GM23338 (cell line): ENCODE data around the gene TOR1AIP2. TPM values are rescaled to one million over a fixed set of nuclear protein-coding genes. Genes with fewer than 3 reads are reported as not detected.

Experiments
- CTCF ChIP-seq, 2 experiments: fragments of 200-600 bp in 1 of 2; sonication (generic) in 1 of 2; conservative IDR thresholded peaks; 2 replicates each; pipeline versions ENCODE4 v1.5.1 to v1.6.1; 2016 to 2017; ENCODE audit warnings: antibody characterized with exemption in 2 of 2, low read depth in 2 of 2, mild to moderate bottlenecking in 2 of 2, moderate library complexity in 1 of 2
- EZH2 ChIP-seq: fragments of 200-600 bp; sonication (generic); IDR thresholded peaks from one replicate; pipeline ENCODE4 v1.8.0; 2017; ENCODE audit warnings: antibody characterized with exemption, mild to moderate bottlenecking, low read depth; ENCODE audit not compliant: unreplicated experiment
- ZNF331 ChIP-seq: fragments of 250-450 bp; sonication (Bioruptor Pico); IDR thresholded peaks from 2 replicates; pipeline ENCODE4 v1.5.0; 2020; ENCODE audit warnings: low read depth, mild to moderate bottlenecking, moderate library complexity
- polyA plus RNA-seq: library from polyadenylated mRNA; unstranded; fragments of >200 nt; fragmentation: Nextera tagmentation; extraction: Ambion mirVana; gene quantifications from 2 replicates; pipeline ENCODE4 v1.2.1, GENCODE V29; 2016
- total RNA-seq: library from RNA; depleted of rRNA; stranded (reverse); fragments of >200 nt; shearing (Covaris generic); gene quantifications from 2 replicates; pipeline ENCODE4 v1.2.3, GENCODE V29; 2014
- TF ChIP-seq, protein P1 (sequence below): fragments of 250-450 bp; sonication (Bioruptor Pico); IDR thresholded peaks from 2 replicates; pipeline ENCODE4 v1.5.0; 2020; ENCODE audit warnings: mild to moderate bottlenecking, moderate library complexity
- TF ChIP-seq, protein P2 (sequence below): IDR thresholded peaks from 2 replicates; pipeline ENCODE4 v1.6.1; 2016; ENCODE audit warnings: antibody characterized with exemption
- TF ChIP-seq, protein P3 (sequence below): IDR thresholded peaks from one replicate; pipeline ENCODE4 v1.6.1; 2018; ENCODE audit warnings: antibody characterized with exemption; ENCODE audit not compliant: unreplicated experiment

TOR1AIP2 gene
- total and polyA plus RNA-seq, 2 experiments from 2014 or later, result 21.1 to 81.3 TPM

- TF ChIP-seq, protein P1, sequence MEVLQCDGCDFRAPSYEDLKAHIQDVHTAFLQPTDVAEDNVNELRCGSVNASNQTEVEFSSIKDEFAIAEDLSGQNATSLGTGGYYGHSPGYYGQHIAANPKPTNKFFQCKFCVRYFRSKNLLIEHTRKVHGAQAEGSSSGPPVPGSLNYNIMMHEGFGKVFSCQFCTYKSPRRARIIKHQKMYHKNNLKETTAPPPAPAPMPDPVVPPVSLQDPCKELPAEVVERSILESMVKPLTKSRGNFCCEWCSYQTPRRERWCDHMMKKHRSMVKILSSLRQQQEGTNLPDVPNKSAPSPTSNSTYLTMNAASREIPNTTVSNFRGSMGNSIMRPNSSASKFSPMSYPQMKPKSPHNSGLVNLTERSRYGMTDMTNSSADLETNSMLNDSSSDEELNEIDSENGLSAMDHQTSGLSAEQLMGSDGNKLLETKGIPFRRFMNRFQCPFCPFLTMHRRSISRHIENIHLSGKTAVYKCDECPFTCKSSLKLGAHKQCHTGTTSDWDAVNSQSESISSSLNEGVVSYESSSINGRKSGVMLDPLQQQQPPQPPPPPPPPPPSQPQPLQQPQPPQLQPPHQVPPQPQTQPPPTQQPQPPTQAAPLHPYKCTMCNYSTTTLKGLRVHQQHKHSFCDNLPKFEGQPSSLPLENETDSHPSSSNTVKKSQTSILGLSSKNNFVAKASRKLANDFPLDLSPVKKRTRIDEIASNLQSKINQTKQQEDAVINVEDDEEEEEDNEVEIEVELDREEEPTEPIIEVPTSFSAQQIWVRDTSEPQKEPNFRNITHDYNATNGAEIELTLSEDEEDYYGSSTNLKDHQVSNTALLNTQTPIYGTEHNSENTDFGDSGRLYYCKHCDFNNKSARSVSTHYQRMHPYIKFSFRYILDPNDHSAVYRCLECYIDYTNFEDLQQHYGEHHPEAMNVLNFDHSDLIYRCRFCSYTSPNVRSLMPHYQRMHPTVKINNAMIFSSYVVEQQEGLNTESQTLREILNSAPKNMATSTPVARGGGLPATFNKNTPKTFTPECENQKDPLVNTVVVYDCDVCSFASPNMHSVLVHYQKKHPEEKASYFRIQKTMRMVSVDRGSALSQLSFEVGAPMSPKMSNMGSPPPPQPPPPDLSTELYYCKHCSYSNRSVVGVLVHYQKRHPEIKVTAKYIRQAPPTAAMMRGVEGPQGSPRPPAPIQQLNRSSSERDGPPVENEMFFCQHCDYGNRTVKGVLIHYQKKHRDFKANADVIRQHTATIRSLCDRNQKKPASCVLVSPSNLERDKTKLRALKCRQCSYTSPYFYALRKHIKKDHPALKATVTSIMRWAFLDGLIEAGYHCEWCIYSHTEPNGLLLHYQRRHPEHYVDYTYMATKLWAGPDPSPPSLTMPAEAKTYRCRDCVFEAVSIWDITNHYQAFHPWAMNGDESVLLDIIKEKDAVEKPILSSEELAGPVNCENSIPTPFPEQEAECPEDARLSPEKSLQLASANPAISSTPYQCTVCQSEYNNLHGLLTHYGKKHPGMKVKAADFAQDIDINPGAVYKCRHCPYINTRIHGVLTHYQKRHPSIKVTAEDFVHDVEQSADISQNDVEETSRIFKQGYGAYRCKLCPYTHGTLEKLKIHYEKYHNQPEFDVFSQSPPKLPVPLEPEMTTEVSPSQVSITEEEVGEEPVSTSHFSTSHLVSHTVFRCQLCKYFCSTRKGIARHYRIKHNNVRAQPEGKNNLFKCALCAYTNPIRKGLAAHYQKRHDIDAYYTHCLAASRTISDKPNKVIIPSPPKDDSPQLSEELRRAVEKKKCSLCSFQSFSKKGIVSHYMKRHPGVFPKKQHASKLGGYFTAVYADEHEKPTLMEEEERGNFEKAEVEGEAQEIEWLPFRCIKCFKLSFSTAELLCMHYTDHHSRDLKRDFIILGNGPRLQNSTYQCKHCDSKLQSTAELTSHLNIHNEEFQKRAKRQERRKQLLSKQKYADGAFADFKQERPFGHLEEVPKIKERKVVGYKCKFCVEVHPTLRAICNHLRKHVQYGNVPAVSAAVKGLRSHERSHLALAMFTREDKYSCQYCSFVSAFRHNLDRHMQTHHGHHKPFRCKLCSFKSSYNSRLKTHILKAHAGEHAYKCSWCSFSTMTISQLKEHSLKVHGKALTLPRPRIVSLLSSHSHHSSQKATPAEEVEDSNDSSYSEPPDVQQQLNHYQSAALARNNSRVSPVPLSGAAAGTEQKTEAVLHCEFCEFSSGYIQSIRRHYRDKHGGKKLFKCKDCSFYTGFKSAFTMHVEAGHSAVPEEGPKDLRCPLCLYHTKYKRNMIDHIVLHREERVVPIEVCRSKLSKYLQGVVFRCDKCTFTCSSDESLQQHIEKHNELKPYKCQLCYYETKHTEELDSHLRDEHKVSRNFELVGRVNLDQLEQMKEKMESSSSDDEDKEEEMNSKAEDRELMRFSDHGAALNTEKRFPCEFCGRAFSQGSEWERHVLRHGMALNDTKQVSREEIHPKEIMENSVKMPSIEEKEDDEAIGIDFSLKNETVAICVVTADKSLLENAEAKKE, result no peak
- TF ChIP-seq, protein P2, sequence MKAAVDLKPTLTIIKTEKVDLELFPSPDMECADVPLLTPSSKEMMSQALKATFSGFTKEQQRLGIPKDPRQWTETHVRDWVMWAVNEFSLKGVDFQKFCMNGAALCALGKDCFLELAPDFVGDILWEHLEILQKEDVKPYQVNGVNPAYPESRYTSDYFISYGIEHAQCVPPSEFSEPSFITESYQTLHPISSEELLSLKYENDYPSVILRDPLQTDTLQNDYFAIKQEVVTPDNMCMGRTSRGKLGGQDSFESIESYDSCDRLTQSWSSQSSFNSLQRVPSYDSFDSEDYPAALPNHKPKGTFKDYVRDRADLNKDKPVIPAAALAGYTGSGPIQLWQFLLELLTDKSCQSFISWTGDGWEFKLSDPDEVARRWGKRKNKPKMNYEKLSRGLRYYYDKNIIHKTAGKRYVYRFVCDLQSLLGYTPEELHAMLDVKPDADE, result no peak
- TF ChIP-seq EZH2 (no peak), ZNF331 (no peak), CTCF (conservative IDR thresholded peaks at IDR 0.05; ENCODE audit: low read depth in 2 of 2) (no peak)
- TF ChIP-seq, protein P3, sequence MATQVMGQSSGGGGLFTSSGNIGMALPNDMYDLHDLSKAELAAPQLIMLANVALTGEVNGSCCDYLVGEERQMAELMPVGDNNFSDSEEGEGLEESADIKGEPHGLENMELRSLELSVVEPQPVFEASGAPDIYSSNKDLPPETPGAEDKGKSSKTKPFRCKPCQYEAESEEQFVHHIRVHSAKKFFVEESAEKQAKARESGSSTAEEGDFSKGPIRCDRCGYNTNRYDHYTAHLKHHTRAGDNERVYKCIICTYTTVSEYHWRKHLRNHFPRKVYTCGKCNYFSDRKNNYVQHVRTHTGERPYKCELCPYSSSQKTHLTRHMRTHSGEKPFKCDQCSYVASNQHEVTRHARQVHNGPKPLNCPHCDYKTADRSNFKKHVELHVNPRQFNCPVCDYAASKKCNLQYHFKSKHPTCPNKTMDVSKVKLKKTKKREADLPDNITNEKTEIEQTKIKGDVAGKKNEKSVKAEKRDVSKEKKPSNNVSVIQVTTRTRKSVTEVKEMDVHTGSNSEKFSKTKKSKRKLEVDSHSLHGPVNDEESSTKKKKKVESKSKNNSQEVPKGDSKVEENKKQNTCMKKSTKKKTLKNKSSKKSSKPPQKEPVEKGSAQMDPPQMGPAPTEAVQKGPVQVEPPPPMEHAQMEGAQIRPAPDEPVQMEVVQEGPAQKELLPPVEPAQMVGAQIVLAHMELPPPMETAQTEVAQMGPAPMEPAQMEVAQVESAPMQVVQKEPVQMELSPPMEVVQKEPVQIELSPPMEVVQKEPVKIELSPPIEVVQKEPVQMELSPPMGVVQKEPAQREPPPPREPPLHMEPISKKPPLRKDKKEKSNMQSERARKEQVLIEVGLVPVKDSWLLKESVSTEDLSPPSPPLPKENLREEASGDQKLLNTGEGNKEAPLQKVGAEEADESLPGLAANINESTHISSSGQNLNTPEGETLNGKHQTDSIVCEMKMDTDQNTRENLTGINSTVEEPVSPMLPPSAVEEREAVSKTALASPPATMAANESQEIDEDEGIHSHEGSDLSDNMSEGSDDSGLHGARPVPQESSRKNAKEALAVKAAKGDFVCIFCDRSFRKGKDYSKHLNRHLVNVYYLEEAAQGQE, result no peak
These were observed 34.2 kb upstream of the TOR1AIP2 start (continued) for GRCh38 chr1:179911812-179912211.
